Activated T-helper 1 cell treated with anti-CD3 and anti-CD28 coated beads, Interleukin-2, amount 50 U/mL, for 16 hours (primary cell): ENCODE measurements around the gene KCNN3.
"Not testable (repeated sequence)": the region's sequence is repeated elsewhere in the genome, so short reads cannot be mapped to it uniquely, and the experiment has no call there.

Source experiments
- DNase-seq, 2 donors: peaks; one replicate each; pipeline ENCODE4 v3.0.0-alpha.2; 2020; ENCODE audit warnings: low read depth in 1 of 2, low spot score in 1 of 2

KCNN3 gene

GRCh38 chr1:154712166-154712810 is 157.8 kb downstream of the KCNN3 start:
- DNase-seq: no peak

- no peak for DNase-seq
Observed at GRCh38 chr1:154711416-154711815, 158.7 kb downstream of the KCNN3 start.

DNA sequence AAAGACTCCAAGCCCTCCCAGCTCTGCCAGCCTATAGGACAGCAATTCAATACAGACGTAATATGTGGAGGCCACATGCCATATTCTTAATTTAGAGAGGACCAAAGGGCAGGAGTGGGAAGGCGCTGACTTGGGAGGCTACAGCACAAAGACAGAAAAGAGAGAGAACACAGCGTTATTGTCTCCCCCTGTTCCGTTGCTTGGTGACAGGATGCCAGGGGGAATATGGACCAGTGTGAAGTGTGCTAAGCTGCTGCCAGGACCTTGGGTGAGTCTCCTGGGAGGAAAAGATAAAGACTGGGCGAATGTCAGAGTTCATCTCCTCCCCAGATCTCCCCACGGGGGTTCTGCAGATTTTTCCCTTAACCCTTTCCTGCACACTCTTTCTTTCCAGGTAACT is 160.0 kb downstream of the KCNN3 start:
- DNase-seq: no peak

- DNase-seq: no peak
Observed at GRCh38 chr1:154707901-154708463, 162.1 kb downstream of the KCNN3 start.

- DNase-seq: no peak
Observed at GRCh38 chr1:154706851-154707250, 163.2 kb downstream of the KCNN3 start.

DNA sequence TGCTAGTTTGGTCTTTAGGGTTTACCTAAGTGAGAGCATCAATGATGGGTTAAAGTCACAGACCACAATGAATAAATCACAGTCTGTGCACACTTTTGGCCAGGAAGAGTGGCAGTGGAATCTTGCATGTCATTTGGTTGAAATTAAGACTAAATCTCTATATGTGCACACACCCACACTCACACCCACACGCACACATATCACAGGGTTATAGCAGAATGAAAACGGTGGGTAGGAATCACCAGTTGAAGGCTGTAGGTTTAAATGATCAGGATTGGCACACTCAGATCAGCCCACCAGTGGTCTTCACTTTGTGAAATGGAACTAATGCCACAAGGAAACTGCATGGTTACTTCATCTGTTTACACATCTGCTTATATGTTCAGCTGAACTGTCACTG is 164.5 kb downstream of the KCNN3 start:
- no peak for DNase-seq

DNA sequence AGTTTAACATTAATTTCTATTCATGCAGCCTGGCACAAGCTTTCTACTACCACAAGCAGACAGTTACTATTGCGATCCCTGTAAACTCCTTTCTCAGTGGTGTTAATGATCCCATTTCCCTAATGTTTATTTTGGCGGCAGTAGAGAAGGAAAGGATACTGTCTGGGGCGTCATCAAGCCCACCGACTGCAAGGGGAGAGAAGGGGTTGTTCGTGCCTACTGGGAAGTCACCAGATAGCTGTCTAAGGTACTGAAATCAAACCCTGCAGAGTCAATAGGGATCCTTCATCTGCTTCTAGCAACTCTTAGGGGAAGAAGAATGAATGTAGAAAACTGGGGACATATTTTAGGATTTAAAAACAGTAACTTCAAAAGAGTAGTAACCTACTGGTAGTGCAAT is 166.9 kb downstream of the KCNN3 start:
- no peak for DNase-seq

GRCh38 chr1:154698320-154699096 is 171.6 kb downstream of the KCNN3 start:
- no peak for DNase-seq

DNA sequence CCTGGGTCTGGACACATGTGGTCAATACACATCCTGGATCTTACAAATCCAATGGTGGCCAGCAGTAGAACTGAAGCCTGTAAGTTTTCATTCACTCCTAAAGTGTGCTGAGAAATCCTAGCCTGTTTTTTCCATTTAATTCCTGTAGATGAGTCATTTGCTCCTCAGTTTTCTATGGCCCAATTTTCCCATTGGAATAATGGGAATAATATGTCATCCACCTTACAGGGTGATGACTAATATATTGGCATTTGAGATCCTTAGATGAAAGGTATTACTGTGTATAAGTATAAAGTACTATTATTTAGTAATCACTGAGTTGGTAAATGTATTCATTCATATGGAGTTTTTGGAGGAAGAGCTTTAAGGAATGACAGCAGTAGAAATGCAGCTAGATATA is 172.4 kb downstream of the KCNN3 start:
- no peak for DNase-seq

DNA sequence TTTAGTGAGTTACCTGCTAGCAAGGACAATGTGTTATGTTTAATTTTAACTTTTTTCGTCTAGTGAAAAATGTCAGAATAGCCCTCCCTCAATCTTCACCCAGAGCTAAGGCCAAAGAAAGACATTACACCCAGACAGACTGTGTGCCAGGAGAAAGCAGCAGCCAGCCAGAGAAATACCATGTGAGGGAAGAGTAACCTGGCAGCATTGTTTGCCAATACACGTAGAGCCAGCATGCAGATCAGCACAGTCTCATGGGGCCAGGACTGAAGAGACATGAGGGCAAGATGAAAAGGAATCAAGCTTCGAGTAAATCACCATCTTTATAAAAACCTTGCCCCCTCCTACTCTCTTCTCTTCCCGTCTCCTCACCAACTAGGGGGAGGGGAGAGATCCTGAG is 173.6 kb downstream of the KCNN3 start:
- DNase-seq: no peak

DNA sequence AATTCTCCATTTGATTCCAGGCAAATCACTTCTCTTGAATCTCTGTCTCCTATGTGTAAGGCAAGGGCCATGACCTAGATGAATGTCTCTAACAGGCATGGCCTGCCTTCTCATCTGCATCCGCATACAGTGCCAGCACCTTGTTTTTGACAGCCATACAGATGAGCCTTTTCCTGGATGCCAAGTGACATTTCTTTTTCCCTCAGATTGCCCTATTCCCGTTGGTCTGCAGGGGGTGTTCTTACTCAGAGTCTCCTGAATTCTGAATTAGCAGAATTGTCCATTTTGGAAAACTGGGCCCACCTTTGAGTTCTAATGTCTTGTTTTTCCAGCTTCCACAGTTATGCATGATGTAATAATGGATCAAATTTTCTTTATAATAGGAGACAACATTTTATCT is 174.1 kb downstream of the KCNN3 start:
- no peak for DNase-seq

- DNase-seq: no peak
Observed at GRCh38 chr1:154694995-154695394, 175.1 kb downstream of the KCNN3 start.

- DNase-seq: no peak
Observed at GRCh38 chr1:154689083-154689482, 181.0 kb downstream of the KCNN3 start.

- no peak for DNase-seq
Observed at GRCh38 chr1:154686507-154686906, 183.6 kb downstream of the KCNN3 start.

- DNase-seq: no peak
Observed at GRCh38 chr1:154683820-154684219, 186.3 kb downstream of the KCNN3 start.

- no peak for DNase-seq
Observed at GRCh38 chr1:154682254-154682653, 187.8 kb downstream of the KCNN3 start.

DNA sequence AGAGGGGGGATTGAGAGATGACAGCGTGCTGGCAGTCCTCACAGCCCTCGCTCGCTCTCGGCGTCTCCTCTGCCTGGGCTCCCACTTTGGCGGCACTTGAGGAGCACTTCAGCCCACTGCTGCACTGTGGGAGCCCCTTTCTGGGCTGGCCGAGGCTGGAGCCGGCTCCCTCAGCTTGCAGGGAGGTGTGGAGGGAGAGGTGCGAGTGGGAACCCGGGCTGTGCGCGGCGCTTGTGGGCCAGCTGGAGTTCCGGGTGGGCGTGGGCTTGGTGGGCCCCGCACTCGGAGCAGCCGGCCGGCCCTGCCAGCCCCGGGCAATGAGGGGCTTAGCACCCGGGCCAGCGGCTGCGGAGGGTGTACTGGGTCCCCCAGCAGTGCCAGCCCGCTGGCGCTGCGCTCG is 192.2 kb downstream of the KCNN3 start:
- not testable (repeated sequence) for DNase-seq

DNA sequence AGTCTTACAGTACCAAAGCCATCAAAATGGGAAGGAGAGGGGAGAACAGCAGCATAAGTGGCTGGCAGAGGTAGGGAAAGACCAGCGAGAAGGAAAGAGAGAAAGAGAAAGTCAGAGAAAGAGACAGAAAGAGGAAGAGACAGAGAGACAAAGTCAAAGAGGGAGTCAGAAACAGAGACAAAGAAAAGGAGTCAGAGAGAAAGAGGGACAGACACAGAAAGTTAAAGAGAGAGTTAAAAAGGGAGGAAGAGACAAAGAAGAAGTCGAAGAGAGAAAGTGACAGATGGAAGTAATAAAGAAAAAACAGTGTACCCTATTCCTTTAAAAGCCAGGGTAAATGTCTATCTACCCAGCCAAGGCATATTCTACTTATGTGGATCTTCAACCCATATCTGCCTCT is 193.2 kb downstream of the KCNN3 start:
- not testable (repeated sequence) for DNase-seq

DNA sequence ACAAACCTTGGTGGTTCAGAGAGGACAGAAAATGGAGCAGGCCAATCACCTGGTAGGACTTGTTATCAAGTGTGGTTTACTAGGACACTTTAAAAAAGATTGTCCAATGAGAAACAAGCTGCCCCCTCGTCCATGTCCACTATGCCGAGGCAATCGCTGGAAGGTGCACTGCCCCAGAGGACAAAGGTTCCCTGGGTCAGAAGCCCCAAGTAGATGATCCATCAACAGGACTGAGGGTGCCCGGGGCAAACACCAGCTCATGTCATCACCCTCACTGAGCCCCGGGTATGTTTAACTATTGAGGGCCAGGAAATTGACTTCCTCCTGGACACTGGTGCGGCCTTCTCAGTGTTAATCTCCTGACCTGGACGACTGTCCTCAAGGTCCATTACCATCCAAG is 195.6 kb downstream of the KCNN3 start:
- not testable (repeated sequence) for DNase-seq

DNA sequence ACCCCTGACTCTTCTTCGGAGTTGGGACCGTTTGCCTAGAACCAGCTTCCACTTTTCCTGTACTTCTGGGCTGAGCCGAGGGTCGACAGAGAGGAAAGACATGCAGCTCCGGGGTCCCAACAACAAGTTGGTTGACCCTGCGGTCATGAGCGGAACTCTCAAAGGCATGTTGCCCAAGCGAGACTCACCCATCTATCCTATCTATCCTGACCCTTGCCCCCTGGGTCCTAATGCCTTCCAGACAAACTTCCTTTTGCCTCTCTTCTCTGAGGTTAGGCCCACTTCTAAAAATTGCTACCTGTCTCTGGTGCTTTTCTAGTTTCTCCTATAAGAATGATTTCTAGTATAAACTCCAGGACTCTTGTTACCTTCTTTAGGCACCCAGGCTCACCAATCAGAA is 197.8 kb downstream of the KCNN3 start:
- not testable (repeated sequence) for DNase-seq

DNA sequence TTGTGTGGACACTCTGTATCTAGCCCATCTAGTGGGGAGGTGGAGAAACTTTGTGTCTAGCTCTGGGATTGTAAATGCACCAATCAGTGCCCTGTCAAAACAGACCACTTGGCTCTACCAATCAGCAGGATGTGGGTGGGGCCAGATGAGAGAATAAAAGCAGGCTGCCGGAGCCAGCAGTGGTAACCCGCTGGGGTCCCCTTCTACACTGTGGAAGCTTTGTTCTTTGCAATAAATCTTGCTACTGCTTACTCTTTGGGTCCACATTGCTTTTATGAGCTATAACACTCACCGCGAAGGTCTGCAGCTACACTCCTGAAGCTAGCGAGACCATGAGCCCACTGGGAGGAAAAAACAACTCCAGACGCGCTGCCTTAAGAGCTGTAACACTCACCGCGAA is 198.7 kb downstream of the KCNN3 start:
- DNase-seq: not testable (repeated sequence)
